RKO (cell line): ENCODE results near the gene NDUFS6.

Experiments
- DNase-seq: peaks from one replicate; pipeline ENCODE4 v3.0.0-alpha.2; 2016; ENCODE audit warnings: low spot score

NDUFS6 gene

DNA sequence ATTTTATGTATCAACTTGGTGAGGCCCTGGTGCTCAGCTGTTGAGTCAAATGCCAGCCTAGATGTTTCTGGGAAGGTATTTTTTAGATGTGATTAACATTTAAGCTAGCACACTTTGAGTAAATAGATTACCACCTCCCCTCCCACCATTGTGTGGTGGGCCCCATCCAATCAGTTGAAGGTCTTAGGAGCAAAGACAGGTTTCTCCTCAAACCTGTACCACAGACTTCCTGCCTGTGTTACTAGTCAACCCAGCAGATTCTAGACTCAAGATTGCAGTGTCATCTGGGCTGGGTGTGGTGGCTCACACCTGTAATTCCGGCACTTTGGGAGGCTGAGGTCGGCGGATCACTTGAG lies 35.3 kb upstream of the NDUFS6 start:
- DNase-seq, result no peak

DNA sequence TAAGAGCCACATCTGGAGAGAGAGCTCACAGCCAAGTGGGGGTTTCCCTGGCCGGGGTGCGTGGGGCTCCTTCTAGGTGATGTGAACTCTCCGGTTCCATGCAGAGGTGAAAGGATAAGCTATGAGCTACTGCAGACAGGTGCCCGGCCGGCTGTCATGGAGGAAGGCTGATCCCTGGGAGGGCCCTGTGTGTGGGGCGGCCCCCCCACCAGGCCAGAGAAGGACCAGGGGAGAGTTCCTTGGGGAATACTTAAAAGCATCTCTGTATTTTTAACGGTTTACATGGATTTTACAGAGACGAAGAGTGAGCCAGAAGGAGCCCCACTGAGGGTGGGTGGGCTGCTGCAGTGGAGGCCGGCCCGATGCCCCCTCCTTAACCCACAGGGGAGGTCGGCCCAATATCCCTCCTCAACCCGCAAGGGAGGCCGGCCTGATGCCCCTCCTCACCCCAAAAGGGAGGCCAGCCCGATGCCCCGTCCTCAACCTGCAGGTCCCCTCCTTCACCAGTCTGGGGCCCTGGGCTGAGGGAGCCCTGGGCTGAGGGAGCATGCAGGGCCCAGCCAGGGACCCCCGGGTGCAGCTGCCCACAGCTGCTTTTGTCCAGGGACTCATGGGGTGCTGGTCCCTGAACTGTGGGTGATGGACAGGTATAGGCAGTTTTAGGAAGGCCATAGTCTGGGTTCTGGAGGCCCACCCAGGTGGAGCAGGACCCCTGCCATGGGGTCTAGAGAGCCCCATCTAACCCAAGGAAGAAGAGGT lies 33.5 kb upstream of the NDUFS6 start:
- DNase-seq, result no peak

DNA sequence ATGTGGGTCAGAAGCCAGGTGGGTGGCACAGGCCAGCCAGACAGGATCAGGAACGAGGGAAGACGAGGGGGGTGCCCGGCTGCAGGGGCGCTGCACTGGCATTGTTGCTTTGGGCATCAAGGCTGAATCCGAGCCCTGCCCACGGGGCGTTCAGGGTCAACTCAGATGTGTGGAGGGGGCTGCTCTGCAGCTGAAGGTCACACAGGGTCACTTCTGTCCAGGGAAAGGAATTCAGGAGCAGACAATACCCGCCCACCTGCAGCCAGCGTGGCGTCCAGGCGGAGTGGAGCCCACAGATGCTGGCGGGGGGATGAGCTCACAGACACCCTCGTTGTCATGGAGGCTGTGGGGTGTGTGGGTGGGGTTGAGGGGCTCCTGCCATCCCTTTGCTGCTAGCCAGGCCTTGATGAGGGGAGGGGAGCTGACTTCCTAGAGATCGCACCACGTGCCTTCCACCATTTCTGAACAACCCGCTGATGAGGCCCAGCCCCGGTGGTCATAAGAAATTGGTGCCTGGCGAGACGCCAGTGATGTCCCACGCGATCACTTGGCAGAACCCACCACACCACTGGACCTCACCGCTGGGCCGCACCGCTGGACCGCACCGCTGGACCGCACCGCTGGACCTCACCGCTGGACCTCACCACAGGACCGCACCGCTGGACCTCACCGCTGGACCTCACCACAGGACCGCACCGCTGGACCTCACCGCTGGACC lies 32.8 kb upstream of the NDUFS6 start:
- no peak for DNase-seq

DNA sequence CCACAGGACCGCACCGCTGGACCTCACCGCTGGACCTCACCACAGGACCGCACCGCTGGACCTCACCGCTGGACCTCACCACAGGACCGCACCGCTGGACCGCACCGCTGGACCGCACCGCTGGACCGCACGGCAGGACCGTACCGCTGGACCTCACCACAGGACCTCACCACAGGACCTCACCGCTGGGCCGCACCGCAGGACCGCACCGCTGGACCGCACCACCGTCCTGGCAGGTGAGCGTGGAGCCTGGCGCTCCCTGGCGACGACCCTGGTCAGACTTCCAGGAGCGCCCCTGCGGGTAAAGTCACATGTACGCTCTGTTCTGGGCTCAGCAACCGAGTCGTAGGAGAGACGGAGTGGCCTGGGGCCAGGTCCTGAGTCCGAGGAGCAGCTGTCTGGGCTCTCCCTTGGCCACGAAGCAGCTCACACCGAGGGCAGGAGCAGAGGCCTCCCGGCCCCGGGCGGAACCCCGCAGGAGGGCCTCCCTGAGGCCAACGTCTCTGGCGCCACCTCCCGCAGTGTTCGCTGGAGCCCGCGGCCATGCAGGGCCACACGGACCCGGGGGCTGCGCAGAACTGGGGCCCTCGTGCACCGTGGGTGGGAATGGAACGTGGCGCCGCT lies 32.1 kb upstream of the NDUFS6 start:
- DNase-seq, result no peak

DNA sequence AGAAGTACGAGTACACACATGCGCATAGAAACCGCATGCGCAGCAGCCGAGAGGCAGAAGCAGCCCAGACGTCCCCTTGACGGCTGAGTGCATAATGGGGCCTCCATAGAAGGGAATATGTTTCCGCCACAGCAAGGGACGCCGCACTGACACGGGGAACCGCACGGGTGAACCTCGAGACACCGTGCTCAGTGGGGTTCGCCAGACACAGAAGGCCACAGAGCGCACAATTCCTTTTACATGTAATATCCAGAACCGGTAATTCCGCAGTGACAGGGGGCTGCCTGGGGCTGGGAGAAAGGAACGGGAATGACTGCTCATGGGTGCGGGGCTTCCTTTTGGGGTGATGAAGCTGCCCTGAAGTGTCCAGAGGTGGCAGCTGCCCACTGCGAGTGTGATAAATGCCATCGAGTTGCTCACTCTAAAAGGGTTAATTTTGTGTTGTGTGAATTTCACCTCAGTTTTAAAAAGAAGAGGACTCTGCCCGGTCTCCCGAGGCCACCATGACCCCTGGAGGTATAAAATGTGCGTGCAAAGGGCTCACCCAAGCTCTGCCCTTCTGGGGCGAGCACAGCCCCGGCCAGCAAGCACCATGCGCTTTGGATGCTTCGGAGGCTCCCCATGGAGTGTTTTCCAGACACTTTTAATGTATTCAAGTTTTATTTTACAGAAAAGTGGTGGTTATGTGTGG lies 31.3 kb upstream of the NDUFS6 start:
- no peak for DNase-seq

DNA sequence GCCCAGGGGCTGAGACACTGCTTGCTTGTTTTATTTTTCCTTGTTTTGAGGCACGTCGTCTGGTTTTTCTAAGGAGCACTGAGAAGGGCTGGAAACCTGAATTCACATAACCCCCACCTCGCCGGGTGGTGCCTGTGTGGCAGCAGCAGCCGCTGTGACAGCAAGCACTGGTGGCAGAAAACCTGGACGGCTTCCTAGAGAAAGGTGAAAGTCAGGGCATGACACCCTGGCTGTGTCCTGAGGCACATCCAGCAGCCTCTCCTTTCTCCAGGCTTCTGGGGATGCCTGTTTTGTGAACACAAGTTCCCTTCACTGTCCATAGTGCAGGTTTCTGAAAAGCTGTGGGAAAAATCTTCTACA lies 30.8 kb upstream of the NDUFS6 start:
- DNase-seq, result no peak

DNA sequence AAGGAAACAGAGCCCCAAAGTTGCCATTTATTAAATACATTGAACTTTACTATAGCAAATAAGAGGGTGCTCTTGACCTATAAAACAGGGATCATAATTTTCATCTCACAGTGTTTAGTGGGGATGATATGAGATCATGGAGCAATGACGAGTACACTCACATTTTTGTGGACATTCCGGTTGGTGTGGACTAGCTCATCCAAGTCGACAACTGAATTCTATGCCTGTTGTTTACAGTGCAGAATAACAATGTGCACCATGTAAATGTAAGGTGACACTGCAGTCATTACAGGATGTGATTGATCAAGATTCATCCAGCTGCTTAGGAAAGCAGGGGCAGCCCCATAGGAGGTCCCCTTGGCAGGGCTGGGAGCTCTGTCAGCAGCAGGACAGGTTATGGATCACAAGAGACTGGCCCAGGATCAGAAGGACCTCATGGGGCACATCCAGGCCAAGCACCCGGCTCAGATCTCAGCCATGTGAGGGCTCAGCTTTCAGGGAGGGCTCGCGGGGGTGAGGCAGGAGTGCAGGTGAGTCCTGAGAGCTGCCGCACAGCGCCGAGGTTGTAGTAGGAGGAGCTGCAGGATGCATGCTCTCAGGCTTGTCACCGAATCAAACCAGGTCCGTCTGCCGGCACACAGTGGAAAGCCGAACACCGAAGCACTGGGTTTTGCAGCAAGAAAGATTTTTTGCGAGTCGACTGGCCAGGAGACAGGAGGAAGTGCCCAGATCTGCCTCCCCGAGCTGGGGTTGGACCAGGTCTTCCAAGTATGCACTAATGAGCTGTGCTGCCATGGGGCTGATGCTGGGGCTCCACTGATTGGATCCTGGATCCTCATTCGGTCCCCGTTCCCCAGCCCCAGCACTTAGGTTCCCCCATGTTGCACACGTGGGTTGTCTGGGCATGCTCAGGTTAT lies 29.8 kb upstream of the NDUFS6 start:
- no peak for DNase-seq

DNA sequence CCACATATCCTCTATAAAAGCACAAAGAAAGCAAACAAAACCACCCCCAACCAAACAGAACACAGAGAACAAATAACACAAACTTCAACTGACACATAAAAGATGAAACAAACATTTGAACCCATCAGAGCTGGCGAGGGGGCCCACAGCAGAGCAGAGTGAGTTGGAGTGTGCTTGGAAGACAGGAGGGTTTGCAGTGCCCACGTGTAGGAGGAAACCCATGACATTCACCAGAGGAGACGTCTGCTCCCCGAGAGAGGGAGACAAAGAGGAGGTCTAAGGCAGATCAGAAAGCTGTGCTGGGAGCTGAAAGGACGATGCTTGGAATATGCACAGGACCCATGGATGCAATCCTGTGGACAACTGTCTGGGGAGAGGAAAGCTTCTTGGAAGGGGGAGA lies 28.6 kb upstream of the NDUFS6 start:
- DNase-seq, result peak; percentile 56

DNA sequence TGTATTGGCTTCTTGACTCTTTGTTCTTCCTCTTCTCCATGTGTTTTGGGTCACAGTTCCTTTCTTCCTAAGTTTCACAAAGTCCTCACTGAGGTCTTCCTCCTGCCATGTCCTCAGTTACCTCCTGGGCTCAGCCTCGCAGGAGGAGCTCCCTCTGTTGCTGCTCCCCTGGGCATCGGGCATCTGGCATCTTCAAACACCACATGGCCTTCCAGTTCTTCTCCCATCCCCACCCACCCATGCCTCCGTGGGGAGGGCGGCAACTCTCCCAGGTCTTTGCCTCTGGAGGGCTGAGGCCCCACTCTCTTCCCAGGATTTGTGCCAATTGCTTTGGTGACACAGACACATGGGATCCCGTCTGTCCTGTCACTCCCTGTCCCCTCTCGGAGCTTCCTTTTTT lies 24.4 kb upstream of the NDUFS6 start:
- DNase-seq, result no peak

DNA sequence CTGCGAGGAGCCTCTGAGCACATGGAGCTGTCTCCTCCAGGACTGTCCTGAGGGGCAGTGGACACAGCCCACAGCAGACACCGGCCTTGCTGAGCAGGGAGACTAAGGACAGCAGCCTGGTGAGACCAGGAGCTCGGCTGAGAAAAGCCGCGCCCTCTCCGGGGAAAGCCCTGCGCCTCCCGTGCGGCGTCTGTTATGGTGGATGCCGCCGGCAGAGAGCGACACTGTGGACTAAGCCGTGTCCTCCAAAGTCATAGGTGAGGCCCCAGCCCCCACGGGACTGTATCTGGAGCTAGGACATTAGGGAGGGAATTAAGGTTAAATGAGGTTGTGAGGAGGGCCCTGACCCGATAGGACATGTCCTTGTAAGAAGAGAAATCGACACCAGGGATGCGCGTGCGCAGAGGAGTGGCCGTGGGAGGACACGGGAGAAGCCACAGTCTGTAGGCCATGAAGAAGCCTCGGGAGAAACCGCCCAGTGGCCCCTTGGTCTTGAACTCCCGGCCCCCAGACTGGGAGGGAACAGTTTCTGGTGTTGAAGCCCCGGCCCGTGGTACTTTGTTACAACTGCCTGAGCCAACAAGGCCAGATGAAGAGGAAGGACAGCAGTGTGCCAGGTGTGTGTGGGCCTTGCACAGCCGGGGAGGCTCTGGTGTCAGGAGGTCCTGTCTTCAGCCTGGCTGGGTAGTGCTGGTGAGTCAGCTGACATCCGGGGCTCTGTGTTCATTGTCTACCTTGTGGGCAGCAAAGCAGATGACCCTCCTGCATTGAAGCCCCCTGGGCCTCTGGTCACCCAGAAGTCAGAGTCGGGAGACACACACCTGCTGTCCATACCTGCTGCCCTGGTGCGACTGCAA lies 23.7 kb upstream of the NDUFS6 start:
- no peak for DNase-seq

DNA sequence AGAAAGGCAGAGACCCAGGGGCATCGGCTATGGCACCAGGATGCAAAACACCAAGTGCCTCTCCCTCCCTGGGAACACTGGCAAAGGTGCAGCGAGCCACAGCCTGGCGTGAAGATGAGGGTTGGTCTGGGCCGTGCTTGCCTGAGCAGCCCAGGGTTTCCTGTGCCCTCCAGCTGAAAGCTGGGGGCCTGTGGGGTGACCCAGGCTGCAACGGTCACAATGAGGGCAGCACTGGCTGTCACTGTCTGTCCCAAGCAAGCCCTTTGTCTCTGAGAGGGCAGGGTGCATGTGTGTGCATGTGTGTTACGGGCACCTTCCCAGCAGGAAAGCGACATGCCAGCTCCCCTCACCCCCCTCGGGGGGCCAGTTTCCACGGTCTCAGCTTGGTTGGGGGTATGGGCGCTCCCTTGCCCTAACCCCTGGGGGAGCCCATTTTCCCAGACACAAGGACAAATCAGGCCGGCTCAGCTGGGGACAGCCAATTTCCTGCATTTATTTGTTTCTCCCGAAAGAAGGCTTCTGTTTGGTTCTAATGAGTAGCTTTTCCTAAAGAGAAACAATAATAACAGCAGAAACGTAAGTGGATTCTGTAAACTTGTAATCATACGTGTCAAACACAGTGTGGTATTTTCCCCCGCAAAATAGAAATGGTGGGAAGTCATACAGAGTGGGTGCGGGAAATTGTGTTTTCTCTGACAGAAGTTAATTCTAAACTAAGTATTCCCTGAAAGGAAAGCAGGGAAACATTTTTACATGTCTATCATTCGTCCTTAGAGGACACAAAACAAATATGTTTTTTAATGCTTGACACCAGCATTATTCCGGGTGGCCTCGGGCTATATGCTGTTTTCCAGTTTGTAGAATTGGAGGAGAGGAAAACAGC lies 22.8 kb upstream of the NDUFS6 start:
- DNase-seq, result no peak

DNA sequence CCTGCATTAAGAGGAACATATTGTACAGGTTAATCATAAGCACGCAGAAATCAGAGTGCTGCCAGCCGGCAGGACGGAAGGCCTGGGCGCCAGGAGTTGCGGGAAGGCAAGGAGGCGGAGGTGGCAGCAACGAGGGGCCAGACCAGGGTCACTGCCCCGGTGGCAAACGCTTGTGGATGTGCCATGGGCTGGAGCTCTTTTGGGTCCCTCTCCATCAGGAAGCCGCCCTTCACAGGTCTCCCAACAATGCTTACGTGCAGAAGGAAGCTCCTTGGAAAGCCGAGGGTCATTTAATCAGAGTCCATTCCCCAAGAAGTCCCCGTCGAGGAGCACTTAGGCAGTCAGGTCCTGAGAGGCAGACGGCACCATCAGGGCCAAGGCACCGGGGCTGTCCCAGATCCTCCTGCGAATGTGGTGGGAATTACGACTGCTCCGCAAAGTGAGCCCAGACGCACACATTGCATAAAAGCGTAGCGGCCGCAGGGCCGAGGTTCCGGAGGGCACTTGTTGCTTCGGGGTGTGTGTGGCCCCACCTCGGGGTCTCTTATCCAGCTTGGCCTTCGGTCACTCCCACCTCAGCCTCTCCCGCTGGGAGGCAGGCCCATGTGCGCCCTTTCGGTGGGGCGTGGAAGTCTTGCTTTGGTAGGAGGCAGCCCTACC lies 22.1 kb upstream of the NDUFS6 start:
- DNase-seq, result no peak

DNA sequence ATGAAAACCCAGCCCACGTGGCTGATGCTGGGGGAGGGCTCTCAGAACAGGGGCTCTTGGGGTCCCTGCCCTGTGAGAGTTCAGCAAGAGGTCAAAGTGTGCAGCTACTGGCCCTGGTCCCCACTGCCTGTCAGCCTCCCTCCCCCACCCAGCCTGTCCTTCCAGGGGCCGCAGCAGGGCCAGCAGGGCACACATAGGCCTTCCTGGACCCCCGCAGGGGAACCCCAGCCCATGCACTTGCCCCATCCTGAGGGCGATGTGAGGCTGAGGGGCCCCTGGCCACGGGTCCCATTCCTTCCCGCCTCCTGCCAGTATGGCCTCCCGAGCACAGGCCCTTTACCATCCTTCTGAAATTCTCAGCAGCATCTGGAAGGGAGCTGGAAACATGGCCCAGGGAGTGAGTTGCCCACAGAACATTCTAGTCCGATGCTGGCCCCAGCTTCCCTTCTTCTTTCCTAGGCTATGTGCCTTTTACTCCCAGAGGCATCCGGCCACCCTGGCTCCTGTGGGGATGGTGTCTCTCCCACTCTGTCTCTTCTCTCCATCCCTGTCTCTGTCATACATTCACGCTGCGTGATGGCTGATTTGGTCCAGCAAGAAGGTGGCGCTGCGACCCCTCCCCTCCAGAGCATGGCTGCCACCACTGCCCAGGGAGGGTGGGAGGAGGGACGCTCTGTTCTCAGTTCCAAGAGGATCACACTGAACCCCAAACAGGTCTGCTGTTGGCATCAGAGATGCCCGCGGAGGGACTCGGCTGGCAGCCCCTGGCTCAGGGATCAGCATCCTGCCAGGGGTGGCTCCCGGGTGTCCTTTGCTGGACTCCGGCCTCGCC lies 21.2 kb upstream of the NDUFS6 start:
- DNase-seq, result no peak

DNA sequence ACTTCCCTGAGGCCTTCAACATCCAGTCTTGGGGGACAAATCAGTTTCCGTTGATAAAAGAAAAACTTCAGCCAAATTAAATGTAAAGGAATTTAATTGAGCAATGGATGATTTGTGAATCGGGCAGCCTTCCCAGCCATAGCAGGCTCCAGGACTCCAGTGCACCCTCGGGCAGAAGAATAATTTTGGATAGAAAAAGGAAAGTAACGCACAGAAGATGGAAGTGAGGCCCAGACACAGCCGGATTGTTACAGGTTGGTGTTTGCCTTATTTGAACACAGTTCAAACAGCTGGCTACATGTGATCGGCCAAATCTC lies 20.6 kb upstream of the NDUFS6 start:
- DNase-seq, result no peak

DNA sequence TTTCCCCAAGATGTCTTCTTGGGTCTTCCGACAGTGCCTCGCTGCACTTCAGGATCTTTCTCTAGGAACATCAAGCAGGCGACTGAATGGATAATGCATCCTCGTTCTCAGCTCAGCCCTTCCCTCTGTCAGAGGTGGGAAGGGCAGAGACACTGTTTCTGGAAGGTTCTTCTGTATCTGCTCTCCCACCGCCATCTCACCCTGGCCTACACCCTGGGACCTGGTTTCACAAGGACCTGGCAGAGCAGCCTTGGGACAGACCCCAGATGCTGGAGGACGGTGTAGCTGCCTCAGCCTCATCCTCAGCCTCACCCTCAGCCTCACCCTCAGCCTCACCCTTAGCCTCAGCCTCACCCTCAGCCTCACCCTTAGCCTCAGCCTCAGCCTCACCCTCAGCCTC lies 20.1 kb upstream of the NDUFS6 start:
- no peak for DNase-seq

DNA sequence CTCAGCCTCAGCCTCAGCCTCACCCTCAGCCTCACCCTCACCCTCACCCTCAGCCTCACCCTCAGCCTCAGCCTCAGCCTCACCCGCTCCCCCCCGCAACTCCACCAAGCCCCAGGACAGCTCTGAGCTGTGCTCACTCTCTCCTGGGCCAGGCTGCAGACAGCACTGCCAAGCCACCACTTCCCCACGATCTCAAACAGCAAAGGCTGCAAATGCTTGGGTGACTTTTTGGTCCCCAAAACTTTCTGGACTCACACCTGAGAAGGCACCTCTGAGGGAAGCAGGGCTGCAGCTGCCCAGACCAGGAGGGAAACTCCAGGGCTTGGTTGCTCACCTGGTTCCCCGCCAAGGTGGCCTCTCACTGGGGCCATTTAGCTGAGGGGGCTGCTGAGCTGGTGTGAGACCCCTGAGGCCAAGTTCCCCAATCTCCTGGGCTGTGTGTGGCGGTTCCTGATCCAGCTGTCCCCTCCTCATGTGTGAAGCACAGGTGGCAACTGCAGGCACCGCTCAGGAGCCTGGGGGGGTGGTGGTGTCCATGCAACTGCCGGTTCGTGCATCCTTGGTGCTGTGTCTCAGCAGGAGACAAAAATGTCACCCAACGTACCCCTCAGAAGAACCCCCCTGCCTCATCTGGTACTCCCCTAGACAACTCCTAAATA lies 19.4 kb upstream of the NDUFS6 start:
- no peak for DNase-seq

DNA sequence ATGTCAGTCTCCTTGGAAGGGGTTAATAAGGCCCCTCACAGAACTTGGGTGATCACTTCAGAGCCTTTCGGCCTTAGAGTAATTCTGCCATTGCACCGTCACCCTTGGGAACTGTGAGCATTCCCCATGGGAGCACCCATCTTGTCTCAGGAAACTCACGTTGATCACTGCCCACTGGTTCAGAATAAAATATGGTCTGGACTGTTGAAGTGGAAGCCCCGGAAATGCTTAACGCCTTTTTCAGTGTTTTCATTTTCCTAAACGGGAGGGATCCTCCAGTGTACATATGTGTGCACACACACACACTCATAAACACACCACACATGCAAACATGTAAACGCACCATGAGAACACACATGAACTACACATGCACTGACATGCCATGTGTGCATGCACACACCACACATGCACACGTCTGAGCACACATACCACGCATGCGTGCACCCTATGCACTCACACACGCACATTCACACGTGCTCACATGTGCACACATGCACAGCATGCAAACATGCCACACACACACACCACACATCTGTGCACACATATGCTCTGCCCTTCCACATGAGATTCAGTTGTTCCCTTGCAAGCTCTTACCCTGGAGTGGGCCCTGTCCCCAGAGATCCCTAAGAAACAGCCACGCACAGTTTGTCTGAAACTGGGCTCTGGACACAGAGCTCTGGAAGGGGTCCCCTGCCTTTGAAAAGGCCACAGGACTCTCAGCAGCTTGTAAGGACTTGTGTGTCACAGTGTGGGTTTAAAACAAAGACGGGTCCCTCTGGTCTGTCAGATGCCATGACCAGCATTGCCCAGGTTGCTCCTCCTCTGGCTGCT lies 18.6 kb upstream of the NDUFS6 start:
- no peak for DNase-seq
